Hepatocyte (in vitro differentiated cells): ENCODE results near the gene KLK5.

Experiments used
- EZH2 ChIP-seq: fragments of 200-600 bp; sonication (generic); IDR thresholded peaks from 2 replicates; pipeline ENCODE4 v1.6.1; 2016; ENCODE audit warnings: antibody characterized with exemption, mild to moderate bottlenecking, borderline replicate concordance
- TF ChIP-seq, protein P1 (sequence below): fragments of 200-600 bp; sonication (generic); IDR thresholded peaks from 2 replicates; pipeline ENCODE4 v1.5.1; 2016; ENCODE audit warnings: antibody characterized with exemption, mild to moderate bottlenecking; ENCODE audit not compliant: poor library complexity

DNA sequence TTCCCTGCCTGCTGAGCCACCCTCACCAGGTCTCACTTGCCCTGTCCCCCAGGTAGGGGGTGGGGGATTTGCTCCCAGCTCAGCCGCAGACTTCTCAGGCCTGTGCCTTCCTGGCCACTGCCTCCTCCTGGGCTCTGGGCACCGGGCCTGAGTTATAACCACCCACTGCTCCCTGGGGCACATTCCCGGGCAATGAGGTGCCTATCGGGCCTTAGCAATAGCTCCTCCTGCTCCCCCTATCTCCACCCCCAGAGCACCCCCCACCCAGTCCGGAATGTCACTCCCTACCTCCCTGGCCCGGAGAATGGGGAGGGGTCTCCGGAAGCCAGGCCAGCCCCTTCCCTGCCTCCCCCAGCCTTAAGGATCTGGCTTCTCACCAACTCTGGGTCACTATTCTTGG is at the start of gene KLK5:
- no peak for TF ChIP-seq EZH2
- TF ChIP-seq, protein P1, sequence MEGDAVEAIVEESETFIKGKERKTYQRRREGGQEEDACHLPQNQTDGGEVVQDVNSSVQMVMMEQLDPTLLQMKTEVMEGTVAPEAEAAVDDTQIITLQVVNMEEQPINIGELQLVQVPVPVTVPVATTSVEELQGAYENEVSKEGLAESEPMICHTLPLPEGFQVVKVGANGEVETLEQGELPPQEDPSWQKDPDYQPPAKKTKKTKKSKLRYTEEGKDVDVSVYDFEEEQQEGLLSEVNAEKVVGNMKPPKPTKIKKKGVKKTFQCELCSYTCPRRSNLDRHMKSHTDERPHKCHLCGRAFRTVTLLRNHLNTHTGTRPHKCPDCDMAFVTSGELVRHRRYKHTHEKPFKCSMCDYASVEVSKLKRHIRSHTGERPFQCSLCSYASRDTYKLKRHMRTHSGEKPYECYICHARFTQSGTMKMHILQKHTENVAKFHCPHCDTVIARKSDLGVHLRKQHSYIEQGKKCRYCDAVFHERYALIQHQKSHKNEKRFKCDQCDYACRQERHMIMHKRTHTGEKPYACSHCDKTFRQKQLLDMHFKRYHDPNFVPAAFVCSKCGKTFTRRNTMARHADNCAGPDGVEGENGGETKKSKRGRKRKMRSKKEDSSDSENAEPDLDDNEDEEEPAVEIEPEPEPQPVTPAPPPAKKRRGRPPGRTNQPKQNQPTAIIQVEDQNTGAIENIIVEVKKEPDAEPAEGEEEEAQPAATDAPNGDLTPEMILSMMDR: no peak
